ENCODE measurements around the gene DUOX2. TPM values are rescaled to one million over a fixed set of nuclear protein-coding genes. Genes with fewer than 3 reads are reported as not detected.

The DUOX2 gene
- total and polyA plus RNA-seq, 2 experiments from 2014 or later: not detected

- no peak for TF ChIP-seq ETS1 (IDR thresholded peaks at IDR 0.05)
- no peak for TF ChIP-seq ZNF114 (CRISPR knock-in tag; IDR thresholded peaks at IDR 0.05)
- TF ChIP-seq EZH2 (IDR thresholded peaks at IDR 0.05; ENCODE audit: low read depth, unreplicated experiment): no peak
These were observed 19.6 kb upstream of the DUOX2 start (continued) for GRCh38 chr15:45133561-45133920.

- Histone ChIP-seq H3K9me2 (ENCODE audit: insufficient read depth) (no peaks in the 10 kb centered on the region), H3K27ac (ENCODE audit: low read depth) (no peak overlapping the region), H2AFZ (no peak overlapping the region), H3K4me1 (ENCODE audit: insufficient read depth) (peaks cover 16% of the 10 kb centered on the region; the same call in 1 of the 2 replicates), H3K36me3 (ENCODE audit: insufficient read depth) (no peaks in the 10 kb centered on the region), H3K79me2 (replicated peaks; ENCODE audit: insufficient read depth) (no peaks in the 10 kb centered on the region), H3K4me2 (no peak overlapping the region), H3K4me3 (no peak overlapping the region), H3K27me3 (ENCODE audit: insufficient read depth) (peaks cover 99% of the 10 kb centered on the region), H3F3A (replicated peaks; ENCODE audit: low read depth) (no peaks in the 10 kb centered on the region), H4K20me1 (replicated peaks; ENCODE audit: insufficient read depth) (no peaks in the 10 kb centered on the region; the same call in 1 of the 2 replicates)
- Mint-ChIP-seq H3K27me3 (ENCODE audit: insufficient read depth, low read depth, poor library complexity) (peaks cover 82% of the 10 kb centered on the region), H3K36me3 (ENCODE audit: low read depth) (no peaks in the 10 kb centered on the region; the same call in 2 of the 3 replicates), H3K4me3 (no peak overlapping the region), H3K9me3 (no peaks in the 10 kb centered on the region; the same call in 2 of the 3 replicates), H3K27ac (no peak overlapping the region), H3K4me1 (peaks cover 7% of the 10 kb centered on the region)
- peak; percentile 22 for TF ChIP-seq EZH2 (IDR thresholded peaks at IDR 0.05; ENCODE audit: low read depth, unreplicated experiment)
- TF ChIP-seq STAT1 (IDR thresholded peaks at IDR 0.05; ENCODE audit: unreplicated experiment): no peak
- no peak for TF ChIP-seq NANOG (IDR thresholded peaks at IDR 0.05; ENCODE audit: borderline replicate concordance)
- ATAC-seq (no peak), DNase-seq (ENCODE audit: low spot score) (no peak)
These were observed 19.0 kb upstream of the DUOX2 start for GRCh38 chr15:45132844-45133560.

- no peak for TF ChIP-seq CREB1 (CRISPR knock-in tag; IDR thresholded peaks at IDR 0.05; ENCODE audit: low read depth)
- Histone ChIP-seq H3K4me1 (ENCODE audit: insufficient read depth) (peaks cover 16% of the 10 kb centered on the region; the same call in 1 of the 2 replicates), H3K27me3 (ENCODE audit: insufficient read depth) (peaks cover 99% of the 10 kb centered on the region), H3K4me3 (no peak overlapping the region), H3F3A (replicated peaks; ENCODE audit: low read depth) (no peaks in the 10 kb centered on the region), H3K27ac (ENCODE audit: low read depth) (no peak overlapping the region), H2AFZ (no peak overlapping the region), H3K79me2 (replicated peaks; ENCODE audit: insufficient read depth) (no peaks in the 10 kb centered on the region), H4K20me1 (replicated peaks; ENCODE audit: insufficient read depth) (no peaks in the 10 kb centered on the region; the same call in 1 of the 2 replicates), H3K36me3 (ENCODE audit: insufficient read depth) (no peaks in the 10 kb centered on the region), H3K9me2 (ENCODE audit: insufficient read depth) (no peaks in the 10 kb centered on the region), H3K4me2 (no peak overlapping the region)
- no peaks in the 10 kb centered on the region; the same call in 2 of the 3 replicates for H3K9me3 Mint-ChIP-seq
- peaks cover 85% of the 10 kb centered on the region for H3K27me3 Mint-ChIP-seq (ENCODE audit: insufficient read depth, low read depth, poor library complexity)
- no peak overlapping the region for H3K4me3 Mint-ChIP-seq
- no peak overlapping the region for H3K27ac Mint-ChIP-seq
- no peaks in the 10 kb centered on the region; the same call in 2 of the 3 replicates for H3K36me3 Mint-ChIP-seq (ENCODE audit: low read depth)
- DNase-seq (ENCODE audit: low spot score): no peak
- ATAC-seq: no peak
- H3K4me1 Mint-ChIP-seq: peaks cover 7% of the 10 kb centered on the region
These were observed 17.5 kb upstream of the DUOX2 start for GRCh38 chr15:45131510-45131909.
